Brain microvascular endothelial cell (primary cell): ENCODE results near the gene TMEM203.
"Not testable (repeated sequence)": the region's sequence is repeated elsewhere in the genome, so short reads cannot be mapped to it uniquely, and the experiment has no call there.

Experiments used
- DNase-seq: peaks from one replicate; pipeline ENCODE4 v3.0.0-alpha.2; 2020
- H3K27ac ChIP-seq: fragments of 250-450 bp; sonication (Bioruptor Pico); 2 replicates; pipeline ENCODE4 v1.5.1; 2020; ENCODE audit warnings: mild to moderate bottlenecking, moderate library complexity
- H3K27me3 ChIP-seq: fragments of 250-450 bp; sonication (Bioruptor Pico); replicated peaks from 2 replicates; pipeline ENCODE4 v1.5.1; 2020; ENCODE audit warnings: mild to moderate bottlenecking
- H3K36me3 ChIP-seq: fragments of 250-450 bp; sonication (Bioruptor Pico); replicated peaks from 2 replicates; pipeline ENCODE4 v1.5.1; 2020; ENCODE audit warnings: mild to moderate bottlenecking
- H3K4me3 ChIP-seq: 2 replicates; pipeline ENCODE4 v1.5.1; 2011; ENCODE audit warnings: low read depth, mild to moderate bottlenecking, control low read depth, low read length, moderate library complexity
- in situ Hi-C: cut with HindIII; loops from 2 replicates; pipeline ENCODE4 v1.10.0; 2017; ENCODE audit warnings: low sequenced_read_pairs, low pct_ligation_motif_present
- TF ChIP-seq, protein P1 (sequence below): IDR thresholded peaks from 2 replicates; pipeline ENCODE4 v1.5.1; 2011; ENCODE audit warnings: low read depth, mild to moderate bottlenecking, moderate library complexity, low read length, control low read depth, inconsistent platforms; ENCODE audit errors: missing control alignments

The TMEM203 gene

DNA sequence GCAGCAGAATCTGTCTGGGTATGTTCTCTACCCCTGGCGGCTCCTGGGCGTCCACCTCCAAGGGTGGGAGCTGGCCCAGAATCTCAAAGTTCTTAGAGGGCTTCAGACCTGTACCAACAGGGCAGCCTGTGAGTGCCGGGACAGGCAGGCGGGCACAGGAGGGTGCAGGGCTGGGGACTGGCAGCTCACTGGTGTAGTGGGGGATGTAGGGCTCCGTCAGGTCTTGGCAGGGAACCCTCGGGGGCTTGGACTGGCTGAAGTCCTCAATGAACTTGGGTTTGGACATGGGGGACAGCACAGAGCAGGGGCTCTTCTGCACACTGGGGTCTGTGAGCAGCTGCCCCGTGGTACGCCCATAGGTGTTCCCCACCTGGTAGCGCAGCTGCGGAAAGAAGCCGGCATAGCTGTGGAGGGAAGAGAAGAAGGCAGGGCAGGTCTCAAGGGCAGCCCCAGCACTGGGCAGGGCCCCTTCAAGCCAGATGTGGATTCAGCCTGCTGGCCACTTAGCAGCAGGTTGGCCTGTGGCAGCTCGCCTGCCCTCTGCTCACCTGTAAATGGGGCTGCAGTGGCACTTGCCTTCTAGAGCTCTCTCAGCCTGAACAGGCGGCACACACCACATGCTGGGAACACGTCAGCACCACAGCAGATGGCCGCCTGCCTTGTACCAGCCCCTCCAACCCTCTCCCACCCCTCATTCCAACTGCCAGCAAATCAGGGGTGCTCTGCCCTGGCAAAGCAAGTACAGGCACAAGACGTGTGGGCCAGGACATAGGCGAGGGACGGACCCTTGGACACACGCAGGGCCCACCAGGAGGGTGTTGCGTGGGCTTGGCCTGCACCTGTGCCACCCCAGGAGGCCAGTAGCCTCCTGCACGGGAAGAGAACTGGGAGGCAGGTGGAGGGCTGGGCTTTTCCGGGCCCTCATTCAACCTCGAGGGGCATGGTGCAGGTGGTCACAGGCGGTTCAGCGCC is 40.3 kb upstream of the TMEM203 start:
- TF ChIP-seq, protein P1, sequence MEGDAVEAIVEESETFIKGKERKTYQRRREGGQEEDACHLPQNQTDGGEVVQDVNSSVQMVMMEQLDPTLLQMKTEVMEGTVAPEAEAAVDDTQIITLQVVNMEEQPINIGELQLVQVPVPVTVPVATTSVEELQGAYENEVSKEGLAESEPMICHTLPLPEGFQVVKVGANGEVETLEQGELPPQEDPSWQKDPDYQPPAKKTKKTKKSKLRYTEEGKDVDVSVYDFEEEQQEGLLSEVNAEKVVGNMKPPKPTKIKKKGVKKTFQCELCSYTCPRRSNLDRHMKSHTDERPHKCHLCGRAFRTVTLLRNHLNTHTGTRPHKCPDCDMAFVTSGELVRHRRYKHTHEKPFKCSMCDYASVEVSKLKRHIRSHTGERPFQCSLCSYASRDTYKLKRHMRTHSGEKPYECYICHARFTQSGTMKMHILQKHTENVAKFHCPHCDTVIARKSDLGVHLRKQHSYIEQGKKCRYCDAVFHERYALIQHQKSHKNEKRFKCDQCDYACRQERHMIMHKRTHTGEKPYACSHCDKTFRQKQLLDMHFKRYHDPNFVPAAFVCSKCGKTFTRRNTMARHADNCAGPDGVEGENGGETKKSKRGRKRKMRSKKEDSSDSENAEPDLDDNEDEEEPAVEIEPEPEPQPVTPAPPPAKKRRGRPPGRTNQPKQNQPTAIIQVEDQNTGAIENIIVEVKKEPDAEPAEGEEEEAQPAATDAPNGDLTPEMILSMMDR = no peak
- in situ Hi-C loops = no loop called here
- H3K4me3 ChIP-seq = no peak overlapping the region

DNA sequence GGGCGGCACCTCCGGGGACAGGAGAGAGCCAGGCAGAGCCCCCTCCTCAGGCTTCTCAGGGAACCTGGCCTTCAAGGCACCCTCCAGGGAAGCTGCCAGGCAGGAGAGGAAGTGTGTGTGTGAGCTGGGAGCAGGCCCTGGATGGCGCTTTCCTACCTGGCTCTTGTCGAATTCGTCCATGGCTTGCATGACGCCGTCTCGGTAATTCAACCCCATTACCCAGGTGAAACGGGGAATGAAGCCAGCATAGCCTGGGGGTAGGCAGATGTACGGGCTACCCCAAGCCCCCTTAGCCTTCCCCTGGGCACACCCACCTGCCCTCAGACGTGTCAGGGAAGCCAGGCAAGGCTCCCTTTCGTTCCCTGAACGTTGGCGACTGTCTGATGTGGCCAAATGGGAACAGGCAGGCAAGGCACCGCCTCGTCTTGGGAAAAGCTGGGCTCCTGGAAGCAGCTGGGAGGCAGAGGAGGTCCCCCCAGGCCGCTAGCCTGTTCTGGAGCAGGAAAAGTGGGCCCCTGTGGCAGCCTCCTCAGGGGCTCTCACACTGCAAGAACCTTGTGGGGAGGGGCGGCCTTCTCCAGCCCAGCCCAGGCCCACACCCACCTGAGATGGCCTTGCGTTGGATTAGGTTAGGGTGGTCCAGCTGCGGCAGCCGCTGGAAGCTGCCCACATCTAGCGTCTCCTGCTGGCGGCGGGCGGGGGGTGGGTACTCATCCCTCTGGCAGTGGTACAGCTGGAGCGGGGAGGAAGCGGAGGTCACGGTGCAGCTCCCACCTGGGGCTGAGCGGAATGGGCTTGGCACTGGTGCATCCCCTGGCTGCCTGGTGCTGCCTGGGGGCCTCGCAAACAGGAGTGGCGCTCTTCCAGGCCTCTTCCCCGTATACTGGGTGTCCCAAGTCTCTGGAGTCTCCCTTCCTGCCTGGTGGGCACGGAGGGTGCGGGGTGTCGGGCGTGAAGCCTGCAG is 39.3 kb upstream of the TMEM203 start:
- H3K27ac ChIP-seq = no peak overlapping the region

More for the DNA sequence above, 40.3 kb upstream of the TMEM203 start:
- no peak overlapping the region for H3K27ac ChIP-seq
- no peaks in the 10 kb centered on the region for H3K27me3 ChIP-seq
- H3K36me3 ChIP-seq = peaks cover 25% of the 10 kb centered on the region
- no peak for DNase-seq

DNA sequence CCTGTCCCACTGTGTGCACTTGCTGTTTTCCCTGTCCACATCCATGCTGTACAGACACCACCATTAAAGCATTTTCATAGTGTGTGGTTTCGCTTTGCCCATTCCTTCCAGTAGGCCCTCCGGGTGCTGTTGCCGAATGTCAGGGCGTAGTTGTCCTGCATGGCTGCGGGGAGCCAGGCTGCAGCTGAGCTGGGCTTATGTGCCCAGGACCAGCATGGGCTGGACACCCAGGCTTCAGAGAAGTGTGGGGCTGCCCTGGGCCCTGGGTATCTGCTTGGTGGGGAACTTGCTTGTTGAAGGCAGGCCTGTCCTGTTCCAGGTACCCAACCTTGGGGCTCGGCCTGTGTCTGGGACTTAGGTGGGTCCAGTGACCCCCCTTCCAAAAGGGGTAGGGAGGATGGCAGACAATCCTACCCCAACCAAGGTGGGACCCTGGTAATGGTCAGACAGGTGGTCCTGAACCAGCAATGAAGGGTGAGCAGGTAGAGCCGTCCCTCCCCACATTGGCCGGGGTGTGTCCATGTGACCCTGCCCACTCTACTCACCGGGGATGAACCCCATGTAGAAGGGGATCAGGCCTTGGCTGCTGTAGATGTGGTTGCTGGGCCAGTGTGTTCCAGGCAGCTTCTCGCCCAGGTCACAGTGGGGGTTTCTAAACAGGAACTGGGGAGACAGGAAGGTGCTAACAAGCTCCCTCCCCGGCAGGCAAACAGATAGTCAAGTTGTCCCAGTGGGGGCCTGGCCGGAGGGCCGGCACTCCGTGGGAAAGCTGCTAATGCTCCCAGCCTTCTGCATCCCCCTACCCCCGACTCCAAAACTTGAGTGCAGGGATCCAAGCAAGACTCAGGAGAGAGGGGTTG is 38.4 kb upstream of the TMEM203 start:
- DNase-seq = no peak
- H3K27me3 ChIP-seq = no peaks in the 10 kb centered on the region
- H3K36me3 ChIP-seq = peaks cover 25% of the 10 kb centered on the region
- H3K27ac ChIP-seq = no peak overlapping the region
- in situ Hi-C loops = no loop called here
- TF ChIP-seq, protein P1 = no peak
- H3K4me3 ChIP-seq = no peak overlapping the region

More for the DNA sequence above, 39.3 kb upstream of the TMEM203 start:
- H3K36me3 ChIP-seq = peaks cover 25% of the 10 kb centered on the region
- in situ Hi-C loops = no loop called here
- TF ChIP-seq, protein P1 = peak; percentile 9
- DNase-seq = no peak
- no peaks in the 10 kb centered on the region for H3K27me3 ChIP-seq
- H3K4me3 ChIP-seq = no peak overlapping the region

DNA sequence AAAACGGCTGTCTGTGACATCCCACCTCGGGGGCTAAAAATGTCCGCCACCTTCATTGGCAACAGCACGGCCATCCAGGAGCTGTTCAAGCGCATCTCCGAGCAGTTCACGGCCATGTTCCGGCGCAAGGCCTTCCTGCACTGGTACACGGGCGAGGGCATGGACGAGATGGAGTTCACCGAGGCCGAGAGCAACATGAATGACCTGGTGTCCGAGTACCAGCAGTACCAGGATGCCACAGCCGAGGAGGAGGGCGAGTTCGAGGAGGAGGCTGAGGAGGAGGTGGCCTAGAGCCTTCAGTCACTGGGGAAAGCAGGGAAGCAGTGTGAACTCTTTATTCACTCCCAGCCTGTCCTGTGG is 37.8 kb upstream of the TMEM203 start:
- H3K27me3 ChIP-seq, DNase-seq, H3K4me3 ChIP-seq, in situ Hi-C loops, H3K27ac ChIP-seq: not testable (repeated sequence)
- peaks cover 25% of the 10 kb centered on the region for H3K36me3 ChIP-seq

DNA sequence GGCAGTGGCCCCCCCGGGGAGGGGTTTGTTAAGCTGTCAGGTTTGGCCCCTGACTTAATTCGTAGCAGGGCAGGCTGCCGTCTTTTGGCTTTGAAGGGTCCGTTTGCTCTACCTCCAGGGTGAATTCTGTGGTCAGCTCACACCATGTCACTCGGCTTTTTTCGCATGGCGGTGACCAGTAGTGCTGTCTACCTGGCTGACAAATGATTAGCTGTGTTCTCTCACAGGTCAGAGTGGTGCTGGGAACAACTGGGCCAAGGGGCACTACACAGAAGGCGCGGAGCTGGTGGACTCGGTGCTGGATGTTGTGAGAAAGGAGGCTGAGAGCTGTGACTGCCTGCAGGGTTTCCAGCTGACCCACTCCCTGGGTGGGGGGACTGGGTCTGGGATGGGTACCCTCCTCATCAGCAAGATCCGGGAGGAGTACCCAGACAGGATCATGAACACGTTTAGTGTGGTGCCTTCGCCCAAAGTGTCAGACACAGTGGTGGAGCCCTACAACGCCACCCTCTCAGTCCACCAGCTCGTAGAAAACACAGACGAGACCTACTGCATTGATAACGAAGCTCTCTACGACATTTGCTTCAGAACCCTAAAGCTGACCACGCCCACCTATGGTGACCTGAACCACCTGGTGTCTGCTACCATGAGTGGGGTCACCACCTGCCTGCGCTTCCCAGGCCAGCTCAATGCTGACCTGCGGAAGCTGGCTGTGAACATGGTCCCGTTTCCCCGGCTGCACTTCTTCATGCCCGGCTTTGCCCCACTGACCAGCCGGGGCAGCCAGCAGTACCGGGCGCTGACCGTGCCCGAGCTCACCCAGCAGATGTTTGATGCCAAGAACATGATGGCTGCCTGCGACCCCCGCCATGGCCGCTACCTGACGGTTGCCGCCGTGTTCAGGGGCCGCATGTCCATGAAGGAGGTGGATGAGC is 37.1 kb upstream of the TMEM203 start:
- Histone ChIP-seq H3K27ac (peak overlapping the region; percentile 55), H3K4me3 (peak overlapping the region; percentile 86), H3K36me3 (peaks cover 25% of the 10 kb centered on the region), H3K27me3 (no peaks in the 10 kb centered on the region)
- TF ChIP-seq, protein P1 = no peak
- in situ Hi-C loops = no loop called here
- no peak for DNase-seq
